PC-9 (cell line): ENCODE data around the gene AP2S1. TPM values are rescaled to one million over a fixed set of nuclear protein-coding genes. Genes with fewer than 3 reads are reported as not detected.

Experiments
- BruUV-seq: library from RNA; stranded (reverse); fragments of 400-500 nt; replicated peaks from 2 replicates; lab custom pipeline; 2021; lab: Mats Ljungman, UMichigan
- CTCF ChIA-PET: fragments of 300-600 bp; sonication (Branson Sonifier 250); formaldehyde crosslinking; loops from one replicate; lab custom pipeline; 2022; ENCODE audit warnings: antibody characterized with exemption; lab: Charles Lee
- POLR2A ChIA-PET: fragments of 300-600 bp; sonication (Branson Sonifier 250); formaldehyde crosslinking; loops from one replicate; lab custom pipeline; 2022; ENCODE audit warnings: antibody characterized with exemption; ENCODE audit not compliant: unreplicated experiment; lab: Charles Lee
- DNase-seq, 2 experiments: peaks; one replicate each; pipeline versions ENCODE4 v3.0.0 to v3.0.0-alpha.2; 2015 to 2022; ENCODE audit warnings: mixed read lengths in 1 of 2
- H2AFZ ChIP-seq: fragments of 200-600 bp; sonication (generic); 2 replicates; pipeline ENCODE4 v1.8.1; 2017; ENCODE audit warnings: antibody characterized with exemption
- H3F3A ChIP-seq: fragments of 200-600 bp; sonication (generic); 2 replicates; pipeline ENCODE4 v1.8.1; 2017; ENCODE audit warnings: antibody characterized with exemption, mild to moderate bottlenecking, low read depth; ENCODE audit not compliant: insufficient read depth
- H3K27ac ChIP-seq: fragments of 200-600 bp; sonication (generic); 2 replicates; pipeline ENCODE4 v1.6.1; 2016; ENCODE audit warnings: mixed run types
- H3K27me3 ChIP-seq: fragments of 200-600 bp; sonication (generic); 2 replicates; pipeline ENCODE4 v1.6.1; 2016; ENCODE audit warnings: low read depth, mixed run types; ENCODE audit not compliant: insufficient read depth
- H3K36me3 ChIP-seq: fragments of 200-600 bp; sonication (generic); 2 replicates; pipeline ENCODE4 v1.6.1; 2016; ENCODE audit warnings: low read depth, mixed run types
- H3K4me1 ChIP-seq: fragments of 200-600 bp; sonication (generic); replicated peaks from 2 replicates; pipeline ENCODE4 v1.6.1; 2016; ENCODE audit warnings: mixed run types; ENCODE audit not compliant: insufficient read depth
- H3K4me2 ChIP-seq: fragments of 200-600 bp; sonication (generic); 2 replicates; pipeline ENCODE4 v1.6.1; 2017; ENCODE audit warnings: mixed run types
- H3K4me3 ChIP-seq: fragments of 200-600 bp; sonication (generic); 2 replicates; pipeline ENCODE4 v1.6.1; 2016; ENCODE audit warnings: mixed run types
- H3K79me2 ChIP-seq: fragments of 200-600 bp; sonication (generic); 2 replicates; pipeline ENCODE4 v1.6.1; 2017; ENCODE audit warnings: low read depth, mixed run types
- H3K9me2 ChIP-seq: fragments of 200-600 bp; sonication (generic); 2 replicates; pipeline ENCODE4 v1.8.1; 2017; ENCODE audit warnings: mild to moderate bottlenecking; ENCODE audit not compliant: insufficient read depth
- H3K9me3 ChIP-seq: fragments of 200-600 bp; sonication (generic); 2 replicates; pipeline ENCODE4 v1.8.1; 2016; ENCODE audit warnings: low read depth; ENCODE audit not compliant: insufficient read depth
- H4K20me1 ChIP-seq: fragments of 200-600 bp; sonication (generic); 2 replicates; pipeline ENCODE4 v1.8.1; 2017; ENCODE audit not compliant: insufficient read depth
- CTCF ChIP-seq: fragments of 200-600 bp; sonication (generic); conservative IDR thresholded peaks from 2 replicates; pipeline ENCODE4 v1.6.1; 2017; ENCODE audit warnings: mixed run types, antibody characterized with exemption, mild to moderate bottlenecking, moderate library complexity
- EZH2 ChIP-seq: fragments of 200-600 bp; sonication (generic); IDR thresholded peaks from 2 replicates; pipeline ENCODE4 v1.8.0; 2017; ENCODE audit warnings: antibody characterized with exemption, low read depth
- intact Hi-C: fragments of 100-400 bp; cut with micrococcal nuclease; formaldehyde crosslinking; loops from one replicate; pipeline ENCODE4 v1.10.0; 2022; ENCODE audit not compliant: unreplicated experiment
- total RNA-seq: library from RNA; stranded (reverse); gene quantifications from 2 replicates; pipeline ENCODE4 v1.2.3, GENCODE V29; 2021

Gene AP2S1
- total RNA-seq, 1 experiment from 2014 or later = 332 TPM

- peaks cover 40% of the 10 kb centered on the region for H3K4me1 ChIP-seq
These were observed 28.1 kb upstream of the AP2S1 start for GRCh38 chr19:46878613-46879375.

GRCh38 chr19:46875657-46876056 lies 25.0 kb upstream of the AP2S1 start:
- H3K9me2 ChIP-seq = no peaks in the 10 kb centered on the region
- ChIA-PET CTCF (no interaction called here), POLR2A (no interaction called here)
- H3F3A ChIP-seq = peaks cover 28% of the 10 kb centered on the region; the same call in 1 of the 2 replicates
- peaks cover 17% of the 10 kb centered on the region; the same call in 1 of the 2 replicates for H3K36me3 ChIP-seq
- H3K9me3 ChIP-seq = no peaks in the 10 kb centered on the region
- peaks cover 63% of the 10 kb centered on the region for H3K4me1 ChIP-seq
- intact Hi-C loops = no loop called here
- no peak overlapping the region for H3K27ac ChIP-seq
- H3K4me2 ChIP-seq = no peak overlapping the region
- no TSS peak for BruUV-seq
- H3K27me3 ChIP-seq = no peaks in the 10 kb centered on the region
- H3K4me3 ChIP-seq = no peak overlapping the region
- H3K79me2 ChIP-seq = peaks cover 87% of the 10 kb centered on the region
- DNase-seq = no peak
- peaks cover 13% of the 10 kb centered on the region for H4K20me1 ChIP-seq
- H2AFZ ChIP-seq = no peak overlapping the region
- TF ChIP-seq EZH2 (no peak), CTCF (no peak)

More at GRCh38 chr19:46878613-46879375, 28.1 kb upstream of the AP2S1 start:
- Histone ChIP-seq H3K9me3 (no peaks in the 10 kb centered on the region), H3K4me2 (0 out of 2 replicates have a peak overlapping the region, but pooled peaks have one; percentile 17), H2AFZ (no peak overlapping the region), H3K27me3 (no peaks in the 10 kb centered on the region), H4K20me1 (peaks cover 12% of the 10 kb centered on the region), H3F3A (peaks cover 22% of the 10 kb centered on the region), H3K79me2 (peaks cover 89% of the 10 kb centered on the region), H3K4me3 (no peak overlapping the region), H3K27ac (0 out of 2 replicates have a peak overlapping the region, but pooled peaks have one; percentile 24), H3K9me2 (no peaks in the 10 kb centered on the region), H3K36me3 (peaks cover 20% of the 10 kb centered on the region; the same call in 1 of the 2 replicates)
- DNase-seq = no peak
- CTCF ChIA-PET = interaction anchor here (0.6 to 1.3 kb wide), 3 partner anchors 23 to 736 kb away, joined by 3 to 5 read pairs (median 3); no protein-coding TSS in a partner anchor
- no TSS peak for BruUV-seq
- POLR2A ChIA-PET = no interaction called here
- TF ChIP-seq CTCF (no peak), EZH2 (no peak)
- intact Hi-C loops = no loop called here

GRCh38 chr19:46875234-46875633 lies 24.6 kb upstream of the AP2S1 start:
- Histone ChIP-seq H3K27ac (no peak overlapping the region), H3K9me2 (no peaks in the 10 kb centered on the region), H4K20me1 (peaks cover 17% of the 10 kb centered on the region), H3F3A (peaks cover 28% of the 10 kb centered on the region; the same call in 1 of the 2 replicates), H3K4me3 (no peak overlapping the region), H2AFZ (no peak overlapping the region), H3K4me2 (no peak overlapping the region), H3K36me3 (peaks cover 17% of the 10 kb centered on the region; the same call in 1 of the 2 replicates), H3K9me3 (no peaks in the 10 kb centered on the region), H3K4me1 (peaks cover 63% of the 10 kb centered on the region), H3K79me2 (peaks cover 88% of the 10 kb centered on the region), H3K27me3 (no peaks in the 10 kb centered on the region)
- no peak for DNase-seq
- POLR2A ChIA-PET = interaction anchor here (0.6 kb wide), 1 partner anchor 11 kb away, joined by 3 read pairs; no protein-coding TSS in a partner anchor
- TF ChIP-seq CTCF = no peak
- TF ChIP-seq EZH2 = no peak
- intact Hi-C loops = no loop called here
- CTCF ChIA-PET = no interaction called here
- BruUV-seq = no TSS peak
